OCI-LY3 (cell line): ENCODE results near the gene TRABD.
A peak's percentile ranks its signal among the peaks of the same experiment; 100 is the strongest.

Experiments
- H2AFZ ChIP-seq: fragments of 200-600, 300-600 bp; shearing (Covaris generic); 2 replicates; pipeline ENCODE4 v1.6.0; 2014; ENCODE audit warnings: antibody characterized with exemption, low read depth, low read length
- H3K27ac ChIP-seq: fragments of 200-600, 300-600 bp; sonication (generic); 2 replicates; pipeline ENCODE4 v1.5.1; 2014; ENCODE audit warnings: mild to moderate bottlenecking, low read length, moderate library complexity, mixed read lengths
- H3K27me3 ChIP-seq: fragments of 200-600, 300-600 bp; sonication (generic); 2 replicates; pipeline ENCODE4 v1.6.1; 2014; ENCODE audit warnings: low read depth, low read length, mixed read lengths
- H3K36me3 ChIP-seq: fragments of 200-600, 300-600 bp; sonication (generic); replicated peaks from 2 replicates; pipeline ENCODE3; 2014; ENCODE audit warnings: low read depth, low read length, mixed read lengths
- H3K4me1 ChIP-seq: fragments of 300-600, 200-600 bp; sonication (generic); 2 replicates; pipeline ENCODE4 v1.6.1; 2014; ENCODE audit warnings: low read length, mixed read lengths
- H3K4me2 ChIP-seq: fragments of 200-600, 300-600 bp; sonication (generic); 2 replicates; pipeline ENCODE4 v1.6.1; 2014; ENCODE audit warnings: low read length, mixed read lengths
- H3K4me3 ChIP-seq: fragments of 300-600, 200-600 bp; sonication (generic); 2 replicates; pipeline ENCODE4 v1.5.1; 2014; ENCODE audit warnings: antibody characterized with exemption, mild to moderate bottlenecking, low read length, moderate library complexity
- H3K79me2 ChIP-seq: fragments of 300-600, 200-600 bp; shearing (Covaris generic); 2 replicates; pipeline ENCODE4 v1.6.1; 2014; ENCODE audit warnings: mild to moderate bottlenecking, low read length, mixed read lengths
- H3K9ac ChIP-seq: fragments of 300-600, 200-600 bp; shearing (Covaris generic); 2 replicates; pipeline ENCODE4 v1.6.0; 2014; ENCODE audit warnings: mild to moderate bottlenecking, low read length, moderate library complexity
- H3K9me3 ChIP-seq: fragments of 200-600, 300-600 bp; shearing (Covaris generic); 2 replicates; pipeline ENCODE4 v1.6.1; 2014; ENCODE audit warnings: low read length, mixed read lengths; ENCODE audit not compliant: insufficient read depth
- H4K20me1 ChIP-seq: fragments of 200-600, 300-600 bp; sonication (generic); 2 replicates; pipeline ENCODE4 v1.6.1; 2016; ENCODE audit warnings: low read length, mixed read lengths; ENCODE audit not compliant: insufficient read depth
- CTCF ChIP-seq: fragments of 200-600, 300-600 bp; sonication (generic); IDR thresholded peaks from 2 replicates; pipeline ENCODE4 v1.5.1; 2014; ENCODE audit warnings: antibody characterized with exemption, low read length, low read depth
- EZH2phosphoT487 ChIP-seq: fragments of 200-600 bp; shearing (Covaris generic); IDR thresholded peaks from 2 replicates; pipeline ENCODE4 v1.6.1; 2018; ENCODE audit warnings: antibody characterized with exemption, mixed run types, low read depth

The TRABD gene

DNA sequence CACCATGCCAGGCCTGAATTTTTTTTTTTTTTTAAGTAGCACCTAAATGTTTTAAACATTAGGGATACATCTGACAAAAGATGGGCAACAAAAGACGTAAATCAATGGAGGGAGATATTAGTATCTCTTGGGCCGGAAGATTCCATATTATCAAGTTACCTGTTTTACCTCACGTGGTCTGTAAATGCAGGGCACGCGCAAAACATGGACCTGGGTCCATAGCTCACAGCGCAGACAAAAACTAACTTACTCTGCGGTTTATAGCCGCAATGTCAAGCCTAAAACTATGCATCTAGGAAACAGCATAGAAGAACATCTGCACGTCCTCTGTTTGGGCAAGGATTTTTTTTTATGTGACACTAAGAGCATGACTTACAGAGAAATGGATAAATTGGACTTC lies 46.7 kb upstream of the TRABD start:
- no peak overlapping the region for H3K27ac ChIP-seq
- 0 out of 2 replicates have a peak, but pooled peaks cover 4% of the 10 kb centered on the region for H3K27me3 ChIP-seq
- no peak overlapping the region for H3K4me3 ChIP-seq
- peaks cover 8% of the 10 kb centered on the region for H3K4me1 ChIP-seq
- TF ChIP-seq CTCF = no peak
- TF ChIP-seq EZH2phosphoT487 = no peak
- H3K79me2 ChIP-seq = no peaks in the 10 kb centered on the region
- H4K20me1 ChIP-seq = no peaks in the 10 kb centered on the region
- no peak overlapping the region for H3K4me2 ChIP-seq
- H2AFZ ChIP-seq = no peak overlapping the region
- H3K9me3 ChIP-seq = no peaks in the 10 kb centered on the region
- H3K36me3 ChIP-seq = no peaks in the 10 kb centered on the region
- no peak overlapping the region for H3K9ac ChIP-seq

GRCh38 chr22:50139843-50140415 lies 45.8 kb upstream of the TRABD start:
- Histone ChIP-seq H4K20me1 (no peaks in the 10 kb centered on the region), H3K27ac (no peak overlapping the region), H3K9ac (no peak overlapping the region), H3K9me3 (no peaks in the 10 kb centered on the region), H3K79me2 (no peaks in the 10 kb centered on the region), H3K27me3 (0 out of 2 replicates have a peak, but pooled peaks cover 4% of the 10 kb centered on the region), H3K4me2 (peak overlapping the region; percentile 46), H2AFZ (no peak overlapping the region), H3K36me3 (no peaks in the 10 kb centered on the region), H3K4me3 (peak overlapping the region; percentile 28; the same call in 1 of the 2 replicates), H3K4me1 (peaks cover 8% of the 10 kb centered on the region)
- TF ChIP-seq EZH2phosphoT487 = no peak
- TF ChIP-seq CTCF = no peak

- Histone ChIP-seq H3K4me2 (no peak overlapping the region), H4K20me1 (no peaks in the 10 kb centered on the region), H3K9me3 (no peaks in the 10 kb centered on the region), H3K36me3 (no peaks in the 10 kb centered on the region), H3K9ac (no peak overlapping the region), H3K27me3 (0 out of 2 replicates have a peak, but pooled peaks cover 4% of the 10 kb centered on the region), H3K79me2 (no peaks in the 10 kb centered on the region), H3K4me3 (no peak overlapping the region), H3K27ac (no peak overlapping the region), H2AFZ (no peak overlapping the region), H3K4me1 (peaks cover 8% of the 10 kb centered on the region)
- TF ChIP-seq EZH2phosphoT487 (no peak), CTCF (no peak)
Observed at GRCh38 chr22:50140615-50141014, 45.1 kb upstream of the TRABD start.

GRCh38 chr22:50141462-50141861 lies 44.3 kb upstream of the TRABD start:
- Histone ChIP-seq H3K4me1 (peaks cover 8% of the 10 kb centered on the region), H2AFZ (no peak overlapping the region), H3K4me3 (no peak overlapping the region), H4K20me1 (no peaks in the 10 kb centered on the region), H3K36me3 (no peaks in the 10 kb centered on the region), H3K4me2 (no peak overlapping the region), H3K79me2 (no peaks in the 10 kb centered on the region), H3K9ac (no peak overlapping the region), H3K27ac (no peak overlapping the region), H3K27me3 (no peaks in the 10 kb centered on the region), H3K9me3 (no peaks in the 10 kb centered on the region)
- TF ChIP-seq EZH2phosphoT487 = no peak
- TF ChIP-seq CTCF = no peak
